Measurements from ENCODE around the gene OTOGL.

- TF ChIP-seq POLR2AphosphoS5 (IDR thresholded peaks at IDR 0.05): no peak
- TF ChIP-seq CTCF (IDR thresholded peaks at IDR 0.05): no peak
Measured at GRCh38 chr12:80154261-80154660, 54.9 kb downstream of the OTOGL start.

All from suprapubic skin (tissue), 3 donors.